GM04503 (cell line): ENCODE measurements around the gene ADAMTSL4.

Experiments
- DNase-seq: peaks from one replicate; pipeline ENCODE4 v3.0.0-alpha.2; 2012; ENCODE audit warnings: low read depth

Gene ADAMTSL4

DNA sequence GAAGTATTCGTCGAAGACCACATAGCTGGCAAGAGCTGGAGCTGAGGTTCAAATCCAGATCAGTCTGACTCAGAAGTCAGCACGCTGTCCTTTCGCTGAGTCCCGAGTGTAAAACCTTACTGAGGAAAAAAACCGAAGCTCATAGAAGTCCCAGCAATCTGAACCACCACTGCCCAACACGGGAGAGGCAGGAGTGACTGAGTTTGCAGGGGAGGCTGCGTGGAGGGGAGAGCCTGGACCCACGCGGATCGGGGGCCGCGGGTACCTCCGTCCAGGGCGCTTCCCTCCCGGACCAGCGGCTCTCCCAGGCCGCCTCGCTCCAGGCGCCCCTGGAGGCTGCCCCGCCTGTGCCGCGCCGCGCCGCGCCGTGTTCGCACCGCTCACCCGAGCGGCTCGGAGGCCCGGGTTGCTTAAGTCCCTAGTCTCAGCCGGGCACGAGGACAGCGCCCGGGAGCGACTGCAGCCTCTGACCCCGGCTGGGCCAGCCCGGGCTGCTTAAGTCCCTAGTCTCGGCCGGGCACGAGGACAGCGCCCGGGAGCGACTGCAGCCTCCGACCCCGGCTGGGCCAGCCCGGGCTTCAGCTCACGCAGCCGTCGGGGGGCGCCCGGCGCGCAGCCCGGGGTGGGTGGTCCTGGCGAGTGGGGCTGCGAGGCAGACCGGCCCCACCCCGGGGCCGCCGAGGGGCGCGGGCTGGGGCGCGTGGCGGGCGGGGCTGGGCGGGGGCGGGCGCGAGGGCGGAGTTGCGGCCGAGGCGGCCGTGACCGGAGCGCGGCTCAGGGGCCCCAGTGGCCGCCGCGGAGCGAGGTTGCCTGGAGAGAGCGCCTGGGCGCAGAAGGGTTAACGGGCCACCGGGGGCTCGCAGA lies at the start of gene ADAMTSL4:
Gene ADAMTSL4 (plus strand): TSS at position 777 of the 864 bp plus-strand sequence. CDS start 2,881 bp downstream, outside the sequence.
- DNase-seq = no peak

DNA sequence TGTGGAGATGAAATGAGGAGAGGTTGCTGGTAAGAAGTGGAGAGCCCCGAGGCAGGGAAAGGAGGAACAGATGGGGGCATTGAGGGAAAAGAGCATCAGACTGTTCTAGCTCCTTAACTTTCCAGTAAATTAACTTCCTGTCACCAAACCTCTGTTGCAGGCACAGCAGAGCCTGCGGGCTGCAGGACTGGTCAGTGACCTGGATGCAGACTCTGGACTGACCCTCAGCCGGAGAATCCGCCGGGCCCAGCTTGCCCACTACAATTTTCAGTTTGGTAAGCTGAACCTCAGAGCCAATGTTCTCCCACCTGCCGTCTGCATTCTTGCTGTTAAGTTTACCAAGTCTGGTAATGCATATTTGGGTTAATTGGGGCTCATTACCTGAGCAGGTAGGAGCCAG lies 43.8 kb upstream of the ADAMTSL4 start:
- DNase-seq = no peak

DNA sequence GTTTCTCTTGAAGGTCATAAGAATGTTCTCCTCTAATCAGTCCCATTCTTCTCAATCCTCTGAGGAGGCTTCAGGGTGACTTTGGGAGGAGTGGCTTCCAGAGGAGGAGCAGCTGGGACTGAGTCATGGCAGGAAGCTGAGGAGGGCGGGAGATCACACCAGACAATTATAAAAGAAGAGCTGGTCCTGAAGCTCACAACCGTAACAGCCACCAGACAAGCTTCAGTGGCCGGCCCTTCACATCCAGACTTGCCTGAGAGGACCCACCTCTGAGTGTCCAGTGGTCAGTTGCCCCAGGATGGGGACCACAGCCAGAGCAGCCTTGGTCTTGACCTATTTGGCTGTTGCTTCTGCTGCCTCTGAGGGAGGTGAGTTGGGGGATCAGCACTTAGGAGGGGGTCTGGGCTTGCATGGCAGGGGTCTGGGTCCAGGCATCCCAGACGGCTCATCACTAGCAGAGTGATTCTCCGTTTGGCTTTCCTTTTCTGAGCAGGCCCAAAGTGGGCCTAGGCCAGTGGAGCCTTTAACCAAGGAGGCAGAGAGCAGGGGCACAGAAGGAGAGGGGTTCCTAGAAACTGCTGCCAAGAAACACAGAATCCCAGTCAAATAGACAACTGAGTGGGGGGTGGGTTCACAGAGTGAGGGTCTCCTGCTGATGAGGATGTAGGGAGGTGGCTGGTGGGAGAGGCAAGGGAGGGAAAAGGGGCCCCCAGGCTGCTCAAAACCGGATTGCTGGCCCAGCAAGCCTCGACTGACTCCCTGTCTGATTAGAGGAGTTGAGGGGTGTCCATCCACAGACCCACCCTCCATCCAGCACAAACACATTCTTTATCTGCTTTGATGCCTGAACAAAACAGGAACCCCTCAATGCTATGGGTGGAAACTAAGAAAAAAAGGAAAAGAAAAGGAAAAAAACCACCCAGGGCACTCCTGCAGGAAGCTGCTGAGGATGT lies 41.0 kb upstream of the ADAMTSL4 start, which contains the start of gene ECM1:
Gene ECM1 (plus strand): TSS at position 198 of the 953 bp plus-strand sequence. CDS start 101 bp downstream, at position 299.
- no peak for DNase-seq

DNA sequence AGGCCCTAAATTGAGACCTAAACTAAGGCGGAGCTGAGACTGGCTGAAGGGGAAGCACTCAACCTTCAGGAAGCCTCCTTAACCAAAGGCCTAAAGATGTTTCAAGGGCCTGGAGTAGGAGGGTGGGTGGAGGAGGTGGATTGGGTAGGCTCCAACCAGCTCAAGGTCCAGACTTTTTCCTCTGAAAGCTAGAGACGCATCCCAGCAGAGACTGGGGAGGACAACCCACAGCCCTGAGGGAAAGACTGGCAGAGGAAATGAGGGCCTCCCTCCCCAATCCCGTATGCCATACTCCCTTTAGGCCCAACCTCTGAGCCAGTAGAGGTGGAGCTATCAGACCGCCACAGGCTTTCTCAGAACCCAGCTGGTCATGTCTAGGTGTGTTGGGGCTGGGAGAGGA lies 40.2 kb upstream of the ADAMTSL4 start:
- no peak for DNase-seq

DNA sequence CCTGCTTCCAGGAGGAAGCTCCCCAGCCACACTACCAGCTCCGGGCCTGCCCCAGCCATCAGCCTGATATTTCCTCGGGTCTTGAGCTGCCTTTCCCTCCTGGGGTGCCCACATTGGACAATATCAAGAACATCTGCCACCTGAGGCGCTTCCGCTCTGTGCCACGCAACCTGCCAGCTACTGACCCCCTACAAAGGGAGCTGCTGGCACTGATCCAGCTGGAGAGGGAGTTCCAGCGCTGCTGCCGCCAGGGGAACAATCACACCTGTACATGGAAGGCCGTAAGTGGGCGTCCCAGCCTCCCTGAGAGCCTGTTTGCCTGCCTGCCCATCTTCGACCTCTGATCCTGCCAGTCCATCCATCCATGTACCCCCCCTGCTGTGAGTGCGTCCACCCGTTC lies 37.7 kb upstream of the ADAMTSL4 start:
- no peak for DNase-seq

DNA sequence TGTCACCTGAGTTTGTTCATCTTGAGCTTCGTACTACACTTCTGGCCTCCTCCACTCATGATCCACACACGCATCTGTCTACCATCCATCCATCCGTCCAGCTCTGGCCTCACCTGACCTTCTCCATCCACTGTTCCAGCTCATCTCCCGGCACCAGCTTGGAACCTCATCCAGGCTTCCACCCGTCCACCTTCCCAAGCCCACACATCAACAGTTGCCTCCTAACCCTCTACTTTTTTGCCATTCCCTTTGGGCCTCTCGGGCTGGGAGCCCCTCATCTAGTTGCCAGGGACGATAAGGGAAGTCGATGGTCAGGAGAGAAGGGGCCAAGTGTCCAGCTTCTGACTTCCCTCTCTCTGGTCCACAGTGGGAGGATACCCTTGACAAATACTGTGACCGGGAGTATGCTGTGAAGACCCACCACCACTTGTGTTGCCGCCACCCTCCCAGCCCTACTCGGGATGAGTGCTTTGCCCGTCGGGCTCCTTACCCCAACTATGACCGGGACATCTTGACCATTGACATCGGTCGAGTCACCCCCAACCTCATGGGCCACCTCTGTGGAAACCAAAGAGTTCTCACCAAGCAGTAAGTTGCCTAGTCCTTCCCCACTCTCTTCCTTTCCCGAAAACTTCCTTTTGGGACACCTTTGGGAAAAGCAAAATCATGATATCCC lies 37.1 kb upstream of the ADAMTSL4 start:
- DNase-seq = no peak

DNA sequence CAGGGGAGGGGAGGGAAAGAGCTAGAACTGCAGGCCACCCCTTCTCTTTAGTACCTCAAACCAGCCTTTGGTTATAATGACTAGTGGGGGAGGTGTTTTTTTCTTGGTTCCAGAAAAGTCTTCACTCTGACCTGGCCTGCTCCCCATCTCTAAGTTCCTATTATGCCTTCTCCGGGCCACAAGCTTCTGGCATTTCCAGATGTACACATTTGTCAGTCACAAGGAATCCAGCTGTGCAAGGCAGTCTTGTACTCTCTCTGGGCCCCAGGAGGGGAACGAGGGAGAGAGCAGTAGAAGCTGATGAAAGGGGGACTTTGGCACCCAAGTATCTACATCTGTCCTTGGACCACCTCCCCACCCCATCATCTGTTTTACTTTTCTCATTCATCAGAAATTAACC lies 36.4 kb upstream of the ADAMTSL4 start:
- DNase-seq = no peak

DNA sequence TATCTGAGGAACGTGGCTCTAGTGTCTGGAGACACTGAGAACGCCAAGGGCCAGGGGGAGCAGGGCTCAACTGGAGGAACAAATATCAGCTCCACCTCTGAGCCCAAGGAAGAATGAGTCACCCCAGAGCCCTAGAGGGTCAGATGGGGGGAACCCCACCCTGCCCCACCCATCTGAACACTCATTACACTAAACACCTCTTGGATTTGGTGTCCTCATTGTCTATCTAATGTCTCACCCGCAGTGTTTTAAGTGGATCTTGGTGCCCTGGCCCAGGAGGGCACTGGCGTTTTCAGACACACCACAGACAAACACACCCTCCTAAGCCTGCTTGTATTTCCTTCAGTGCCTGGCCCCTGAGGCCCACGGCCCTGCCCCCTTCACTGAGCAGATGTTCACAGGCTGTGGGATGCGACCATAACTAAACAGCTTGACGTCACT lies 35.8 kb upstream of the ADAMTSL4 start:
- DNase-seq = no peak

DNA sequence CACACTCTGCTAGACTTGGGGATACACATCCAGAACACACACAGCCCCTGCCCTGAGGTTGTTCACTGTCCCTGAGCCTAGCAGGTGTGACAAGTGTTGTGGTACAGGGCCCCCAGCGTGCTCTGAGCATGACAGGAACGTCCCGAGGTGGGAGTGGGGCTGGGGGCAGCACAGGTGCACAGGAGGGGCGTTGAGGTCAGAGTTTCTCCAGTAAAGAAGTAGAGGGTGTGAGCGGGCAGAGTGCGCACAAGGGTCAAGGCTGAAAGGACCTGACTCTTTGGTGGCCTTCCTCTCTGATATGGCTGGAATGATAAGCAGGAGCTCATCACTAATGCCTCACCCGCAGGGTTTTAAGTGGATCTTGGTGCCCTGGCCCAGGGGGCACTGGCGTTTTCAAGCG lies 34.9 kb upstream of the ADAMTSL4 start:
- no peak for DNase-seq

DNA sequence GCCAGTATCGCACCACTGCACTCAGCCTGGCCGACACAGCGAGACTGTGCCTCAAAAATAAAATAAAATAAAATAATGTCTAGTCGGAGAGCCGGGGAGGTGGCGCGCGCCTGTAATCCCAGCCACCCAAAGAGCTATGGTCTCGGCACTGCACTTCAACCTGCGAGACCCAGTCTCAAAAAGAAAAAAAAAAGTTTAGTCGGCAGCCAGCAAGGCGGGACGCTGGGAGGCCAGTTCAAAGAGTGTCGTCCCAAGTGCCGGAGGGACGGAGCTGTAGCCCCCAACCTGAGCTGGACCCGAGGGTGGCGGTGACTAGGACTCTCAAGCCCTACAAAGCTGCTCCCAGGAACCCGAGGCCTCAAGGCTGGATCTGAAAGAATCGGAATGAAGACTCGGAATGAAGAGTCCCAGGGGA lies 34.3 kb upstream of the ADAMTSL4 start:
- no peak for DNase-seq

DNA sequence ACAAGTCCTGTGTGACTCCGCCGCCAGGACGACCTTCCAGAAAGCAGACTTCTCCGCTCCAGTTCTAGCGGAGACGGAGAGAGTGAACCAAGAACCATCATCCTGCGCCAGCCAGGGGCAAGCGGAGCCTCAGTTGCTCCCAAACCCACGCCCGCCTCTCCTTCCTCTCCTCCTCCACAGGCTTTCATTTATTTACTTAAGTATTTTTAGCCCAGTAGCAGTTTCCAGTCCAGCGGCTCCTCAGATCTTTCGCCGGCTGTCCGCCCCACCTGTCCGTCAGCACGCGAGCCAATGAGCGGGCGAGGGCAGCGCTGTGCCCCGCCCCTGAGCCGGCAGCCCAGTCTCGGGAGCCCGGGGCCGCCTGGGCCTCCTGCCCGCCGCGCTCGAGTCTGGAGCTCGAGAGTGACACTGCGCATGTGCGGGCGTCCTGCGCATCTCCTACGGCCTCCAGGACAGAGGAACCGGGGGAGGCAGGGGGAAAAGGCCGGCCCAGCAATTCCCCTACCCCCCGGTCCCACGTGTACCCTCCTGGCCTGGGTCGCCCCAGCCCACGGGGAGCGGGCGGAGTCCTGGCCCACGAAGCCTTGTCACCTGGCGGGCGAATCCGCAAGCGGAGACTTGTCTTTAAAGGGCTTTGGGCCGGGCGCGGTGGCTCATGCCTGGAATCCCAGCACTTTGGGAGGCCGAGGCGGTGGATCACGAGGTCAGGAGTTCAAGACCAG lies 33.7 kb upstream of the ADAMTSL4 start, which contains the start of gene FALEC:
Gene FALEC (plus strand): TSS at position 425 of the 722 bp plus-strand sequence.
- DNase-seq = peak; percentile 74

DNA sequence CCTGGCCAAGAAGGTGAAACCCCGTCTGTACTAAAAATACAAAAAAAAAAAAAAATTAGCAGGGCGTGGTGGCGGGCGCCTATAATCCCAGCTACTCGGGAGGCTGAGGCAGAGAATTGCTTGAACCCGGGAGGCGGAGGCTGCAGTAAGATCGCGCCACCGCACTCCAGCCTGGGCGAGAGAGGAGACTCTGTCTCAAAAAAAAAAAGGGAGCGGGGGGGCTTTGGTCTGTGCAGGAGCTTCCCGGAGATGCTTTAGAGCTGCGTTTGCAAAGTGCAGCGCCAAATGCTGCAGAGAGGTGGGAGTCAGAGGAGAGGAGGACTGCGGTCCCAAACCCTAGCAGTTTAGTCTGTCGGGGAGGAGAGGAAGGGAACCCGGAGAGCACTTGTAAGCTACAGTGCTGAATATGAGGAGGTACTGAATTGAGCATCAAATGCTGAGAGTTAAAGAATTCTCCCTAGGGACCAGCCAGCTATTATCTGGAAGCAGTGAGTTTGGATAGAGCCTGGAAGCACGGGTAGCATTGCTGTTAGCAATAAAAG lies 33.1 kb upstream of the ADAMTSL4 start:
- DNase-seq = no peak

DNA sequence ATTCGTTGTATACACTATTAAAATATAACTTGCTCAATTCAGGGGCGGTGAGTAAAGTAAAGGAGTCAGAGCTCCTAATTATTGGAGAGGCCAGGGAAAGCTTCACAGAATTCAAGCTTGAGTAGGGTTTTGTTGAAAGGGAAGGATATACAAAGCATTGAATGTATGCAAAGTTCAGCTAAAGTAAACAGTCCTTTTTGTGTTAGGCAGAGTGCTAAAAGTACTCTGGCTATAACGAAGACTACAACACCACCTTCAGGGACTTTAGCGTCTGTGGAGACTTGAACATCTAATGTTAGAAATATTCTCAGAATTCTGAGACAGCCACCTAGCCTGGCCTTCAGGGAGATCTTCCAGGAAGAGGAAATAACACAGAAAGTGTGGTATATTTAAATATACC lies 32.6 kb upstream of the ADAMTSL4 start:
- no peak for DNase-seq

DNA sequence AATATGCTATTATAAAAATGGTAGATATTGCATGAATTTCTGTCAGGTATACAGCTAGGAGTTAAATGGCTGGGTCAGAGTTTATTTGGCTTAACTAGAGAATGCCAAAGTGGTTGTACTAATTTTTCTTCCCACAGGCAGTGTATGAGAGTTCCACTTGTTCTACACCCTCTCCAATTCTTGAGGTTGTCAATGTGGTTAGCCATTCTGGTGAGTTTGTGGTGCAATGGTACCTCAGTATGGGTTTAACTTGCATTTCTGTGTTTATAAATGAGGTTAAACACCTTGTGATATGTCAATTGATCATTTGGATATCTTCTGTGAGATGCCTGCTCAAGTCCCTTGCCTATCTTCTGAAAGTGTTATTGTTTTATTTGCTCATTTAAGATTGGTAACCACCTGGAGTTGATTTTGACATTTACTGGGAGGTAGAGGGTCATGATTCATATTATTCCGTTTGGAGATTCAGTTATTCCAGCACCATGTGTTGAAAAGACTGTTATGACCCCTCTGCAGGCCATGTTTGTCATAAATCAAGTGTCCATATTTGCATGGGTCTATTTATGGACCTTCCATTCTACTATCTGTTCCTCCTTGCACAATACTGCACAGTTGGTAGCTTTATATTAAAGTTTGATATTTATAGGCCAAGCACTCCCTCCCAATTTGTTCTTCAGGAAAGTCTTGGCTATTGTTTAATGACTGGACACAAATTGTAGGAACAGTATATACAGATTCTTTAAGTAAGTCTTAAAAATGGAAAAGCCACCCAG lies 27.8 kb upstream of the ADAMTSL4 start:
- DNase-seq = no peak

DNA sequence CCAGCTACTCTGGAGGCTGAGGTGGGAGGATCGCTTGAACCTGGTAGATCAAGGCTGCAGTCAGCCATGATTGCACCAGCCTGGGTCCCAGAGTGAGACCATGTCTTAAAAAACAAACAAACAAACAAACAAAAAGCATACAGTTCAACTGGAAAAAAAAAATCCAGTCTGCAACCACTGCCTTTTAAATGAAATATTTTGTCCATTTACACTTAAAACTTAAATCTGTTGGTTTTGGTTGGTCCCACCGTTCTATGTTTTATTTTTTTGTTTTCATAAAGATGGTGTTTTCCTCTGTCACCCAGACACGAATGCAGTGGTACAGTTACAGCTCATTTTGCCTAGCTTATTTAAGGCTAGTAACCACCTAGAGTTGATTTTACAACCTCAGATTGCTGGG lies 23.9 kb upstream of the ADAMTSL4 start:
- DNase-seq = no peak

DNA sequence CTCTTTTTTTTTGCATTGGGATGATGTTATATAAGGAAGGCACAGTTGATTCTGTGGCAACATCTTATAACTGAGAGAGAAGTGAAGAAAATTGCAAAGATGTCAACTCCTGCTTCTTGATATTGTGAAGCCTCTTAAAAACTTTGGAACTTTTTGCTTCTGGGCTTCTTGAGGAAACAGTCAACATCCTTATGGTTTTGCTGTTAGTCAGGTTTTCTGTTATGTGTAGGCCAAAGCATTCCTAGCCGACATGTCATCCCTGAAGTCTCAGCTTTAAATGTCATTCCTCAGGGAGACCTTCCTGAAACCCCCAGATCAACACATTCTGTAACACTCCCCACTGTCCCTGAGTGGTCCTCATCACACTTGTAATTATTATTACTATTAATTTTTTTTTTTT lies 21.0 kb upstream of the ADAMTSL4 start:
- no peak for DNase-seq

DNA sequence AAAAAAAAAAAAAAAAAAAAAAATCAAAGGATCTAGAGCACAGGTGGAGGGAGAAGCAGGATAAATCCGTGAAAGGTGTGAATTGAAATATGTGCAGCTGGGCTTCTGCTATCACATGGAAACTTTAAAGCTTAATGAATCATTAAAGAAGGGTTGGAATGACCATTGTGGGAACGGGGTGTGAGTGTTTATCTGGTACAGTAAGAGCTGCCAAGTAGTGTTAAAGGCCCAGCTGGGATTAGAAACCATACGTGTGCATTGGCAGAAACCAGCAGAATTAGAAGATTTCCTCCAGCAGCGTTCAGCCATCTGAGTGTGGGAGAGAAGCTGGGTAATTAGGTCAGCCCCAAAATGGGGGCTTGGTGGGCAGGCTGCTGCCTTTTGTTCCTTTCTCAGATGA lies 20.2 kb upstream of the ADAMTSL4 start:
- DNase-seq = no peak

DNA sequence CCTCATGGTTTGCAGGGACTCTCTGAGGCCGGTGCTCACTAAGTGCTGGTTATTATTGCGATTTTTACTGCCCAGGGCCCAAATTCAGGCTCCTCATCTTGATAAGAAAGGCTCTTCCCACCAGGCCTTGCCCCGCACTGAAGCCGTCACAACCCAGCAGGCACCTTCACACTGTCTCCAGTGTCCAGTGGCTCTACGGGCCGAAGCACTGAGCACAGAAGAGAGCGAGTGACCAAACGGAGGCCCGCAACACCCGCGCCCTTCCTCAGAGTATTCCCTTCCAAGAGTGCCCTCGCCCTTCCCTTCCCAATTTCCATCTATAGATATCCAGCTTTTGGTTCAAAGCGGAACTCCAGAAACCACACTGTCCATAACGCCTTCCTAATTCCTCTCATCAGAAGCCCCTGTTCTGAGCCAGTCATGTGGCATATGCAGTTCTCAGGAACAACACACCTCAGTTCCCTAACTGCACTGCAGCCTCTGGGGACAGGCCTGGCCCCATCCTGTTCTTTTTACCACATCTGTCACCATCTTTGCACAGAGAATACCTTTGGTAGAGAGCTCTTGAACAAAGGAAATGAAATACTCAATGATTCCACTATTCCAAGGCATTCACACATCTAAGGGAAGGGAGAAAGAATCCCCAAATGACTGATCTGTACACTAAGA lies 18.6 kb upstream of the ADAMTSL4 start:
- DNase-seq = no peak

DNA sequence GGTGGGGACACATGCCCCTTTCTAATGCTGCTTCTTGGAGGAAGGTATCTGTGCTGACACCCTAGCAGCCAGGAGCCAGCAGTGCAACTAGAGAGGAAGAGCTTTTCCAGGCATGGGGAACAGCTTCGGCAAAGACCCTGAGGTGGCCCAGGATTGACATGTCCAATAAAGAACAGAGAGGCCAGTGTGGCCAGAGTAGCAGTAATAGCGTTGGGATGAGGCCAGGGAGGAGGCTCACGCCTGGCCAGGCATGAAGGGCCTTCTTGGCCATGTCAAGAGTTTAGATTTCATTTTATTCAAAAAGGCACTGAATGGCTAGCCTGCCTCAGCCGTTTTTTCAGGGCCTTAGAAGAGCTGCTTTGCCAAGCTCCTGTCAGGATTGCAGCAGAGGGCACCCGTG lies 16.3 kb upstream of the ADAMTSL4 start:
- no peak for DNase-seq

DNA sequence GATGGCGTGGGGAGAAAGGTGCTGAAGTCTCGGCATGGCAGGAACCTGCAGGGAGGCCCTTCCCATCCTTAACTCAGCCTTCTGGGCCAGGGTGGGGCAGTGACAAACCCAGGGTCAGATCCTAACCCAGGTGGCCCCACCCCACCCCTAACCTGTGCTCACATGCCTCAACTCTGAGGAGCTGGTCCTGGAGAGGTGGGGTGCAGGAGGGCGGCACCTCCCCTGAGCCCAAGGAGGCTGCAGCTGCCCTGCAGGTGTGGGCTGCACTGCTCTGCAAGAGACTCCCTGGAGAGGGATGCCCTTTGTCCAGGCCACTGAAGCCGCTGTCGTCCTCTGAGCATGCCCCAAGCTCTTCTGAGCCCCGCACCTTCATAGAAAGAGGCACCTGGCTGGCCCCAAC lies 15.2 kb upstream of the ADAMTSL4 start:
- DNase-seq = no peak
